OCI-LY7 (cell line): Measurements from ENCODE around the gene TMEM151A. TPM values are rescaled to one million over a fixed set of nuclear protein-coding genes. Genes with fewer than 3 reads are reported as not detected.

ENCODE experiments used
- BruUV-seq: library from RNA; stranded (reverse); fragments of 400-500 nt; replicated peaks from 2 replicates; lab custom pipeline; 2021; lab: Mats Ljungman, UMichigan
- CTCF ChIA-PET: fragments of 300-600 bp; sonication (Branson Sonifier 250); formaldehyde crosslinking; loops from one replicate; lab custom pipeline; 2022; ENCODE audit warnings: antibody characterized with exemption; ENCODE audit not compliant: unreplicated experiment; lab: Charles Lee
- POLR2A ChIA-PET: fragments of 300-600 bp; sonication (Branson Sonifier 250); formaldehyde crosslinking; loops from one replicate; lab custom pipeline; 2022; ENCODE audit warnings: antibody characterized with exemption; lab: Charles Lee
- DNase-seq: peaks from one replicate; pipeline ENCODE4 v3.0.0-alpha.2; 2015; ENCODE audit warnings: low spot score
- H2AFZ ChIP-seq: fragments of 200-600 bp; sonication (generic), shearing (Covaris generic); 2 replicates; pipeline ENCODE4 v1.6.1; 2014; ENCODE audit warnings: mild to moderate bottlenecking, antibody characterized with exemption, low read length, moderate library complexity
- H3K27ac ChIP-seq: fragments of 200-600 bp; sonication (generic); 2 replicates; pipeline ENCODE4 v1.5.1; 2014; ENCODE audit warnings: mixed run types, low read depth, mild to moderate bottlenecking, moderate library complexity, low read length, inconsistent platforms; ENCODE audit not compliant: poor library complexity, severe bottlenecking
- H3K36me3 ChIP-seq: fragments of 200-600 bp; sonication (generic); 2 replicates; pipeline ENCODE4 v1.6.1; 2014; ENCODE audit warnings: mild to moderate bottlenecking, antibody characterized with exemption, low read length, moderate library complexity, mixed read lengths; ENCODE audit not compliant: insufficient read depth
- H3K4me1 ChIP-seq: fragments of 200-600 bp; sonication (generic); 2 replicates; pipeline ENCODE4 v1.5.1; 2014; ENCODE audit warnings: mild to moderate bottlenecking, low read length; ENCODE audit not compliant: insufficient read depth, poor library complexity, severe bottlenecking
- H3K4me2 ChIP-seq: fragments of 200-600 bp; sonication (generic); 2 replicates; pipeline ENCODE4 v1.6.1; 2014; ENCODE audit warnings: mild to moderate bottlenecking, low read length
- H3K4me3 ChIP-seq: fragments of 200-600 bp; sonication (generic); 2 replicates; pipeline ENCODE4 v1.5.1; 2014; ENCODE audit warnings: mild to moderate bottlenecking, low read depth, low read length; ENCODE audit not compliant: poor library complexity, severe bottlenecking
- H3K79me2 ChIP-seq: fragments of 200-600 bp; sonication (generic); 2 replicates; pipeline ENCODE4 v1.6.1; 2016; ENCODE audit warnings: low read depth, mild to moderate bottlenecking, low read length, moderate library complexity, mixed read lengths; ENCODE audit not compliant: insufficient read depth
- H3K9me2 ChIP-seq: fragments of 200-600 bp; sonication (generic); 2 replicates; pipeline ENCODE4 v1.6.1; 2016; ENCODE audit warnings: mild to moderate bottlenecking, low read length, mixed read lengths; ENCODE audit not compliant: insufficient read depth
- H3K9me3 ChIP-seq: fragments of 200-600 bp; sonication (generic); 2 replicates; pipeline ENCODE4 v1.6.1; 2014; ENCODE audit warnings: mild to moderate bottlenecking, mixed run types, low read length, mixed read lengths
- H4K20me1 ChIP-seq: fragments of 200-600 bp; sonication (generic); 2 replicates; pipeline ENCODE4 v1.6.1; 2014; ENCODE audit warnings: mild to moderate bottlenecking, antibody characterized with exemption, low read length, moderate library complexity, mixed read lengths; ENCODE audit not compliant: insufficient read depth
- EZH2phosphoT487 ChIP-seq: fragments of 200-600 bp; sonication (generic); IDR thresholded peaks from 2 replicates; pipeline ENCODE4 v1.6.1; 2018; ENCODE audit warnings: low read depth, borderline replicate concordance, mild to moderate bottlenecking, mixed run types, antibody characterized with exemption, low read length, moderate library complexity, mixed read lengths
- intact Hi-C: fragments of 100-400 bp; cut with micrococcal nuclease; formaldehyde crosslinking; loops from one replicate; pipeline ENCODE4 v1.10.0; 2022; ENCODE audit not compliant: unreplicated experiment
- total RNA-seq, 2 experiments: library from RNA; depleted of rRNA in 1 of 2; stranded (reverse); fragments of >200 nt in 1 of 2; shearing (Covaris generic) in 1 of 2; gene quantifications; 2 replicates each; pipeline ENCODE4 v1.2.3, GENCODE V29; 2014 to 2022
- TF ChIP-seq, protein P1 (sequence below): fragments of 200-600 bp; sonication (generic); conservative IDR thresholded peaks from 2 replicates; pipeline ENCODE4 v1.5.1; 2014; ENCODE audit warnings: mild to moderate bottlenecking, antibody characterized with exemption, low read length, moderate library complexity, mixed read lengths

TMEM151A gene
- total RNA-seq, 2 experiments from 2014 or later = not detected

GRCh38 chr11:66281776-66282467 lies 9.8 kb upstream of the TMEM151A start:
- Histone ChIP-seq H3K9me2 (no peaks in the 10 kb centered on the region), H3K27ac (no peak overlapping the region), H3K9me3 (no peaks in the 10 kb centered on the region), H3K4me2 (peak overlapping the region; percentile 56), H2AFZ (no peak overlapping the region), H3K4me1 (peaks cover 43% of the 10 kb centered on the region), H4K20me1 (no peaks in the 10 kb centered on the region), H3K79me2 (no peaks in the 10 kb centered on the region), H3K36me3 (peaks cover 15% of the 10 kb centered on the region; the same call in 1 of the 2 replicates), H3K4me3 (no peak overlapping the region)
- ChIA-PET CTCF (no interaction called here), POLR2A (interaction anchor here (1.1 kb wide), 1 partner anchor 21 kb away, joined by 3 read pairs; no protein-coding TSS in a partner anchor)
- intact Hi-C loops = loop anchor here (1.0 kb wide), 2 partner anchors 13 to 60 kb away; no protein-coding TSS in a partner anchor
- no peak for DNase-seq
- no TSS peak for BruUV-seq
- no peak for TF ChIP-seq EZH2phosphoT487
- TF ChIP-seq, protein P1, sequence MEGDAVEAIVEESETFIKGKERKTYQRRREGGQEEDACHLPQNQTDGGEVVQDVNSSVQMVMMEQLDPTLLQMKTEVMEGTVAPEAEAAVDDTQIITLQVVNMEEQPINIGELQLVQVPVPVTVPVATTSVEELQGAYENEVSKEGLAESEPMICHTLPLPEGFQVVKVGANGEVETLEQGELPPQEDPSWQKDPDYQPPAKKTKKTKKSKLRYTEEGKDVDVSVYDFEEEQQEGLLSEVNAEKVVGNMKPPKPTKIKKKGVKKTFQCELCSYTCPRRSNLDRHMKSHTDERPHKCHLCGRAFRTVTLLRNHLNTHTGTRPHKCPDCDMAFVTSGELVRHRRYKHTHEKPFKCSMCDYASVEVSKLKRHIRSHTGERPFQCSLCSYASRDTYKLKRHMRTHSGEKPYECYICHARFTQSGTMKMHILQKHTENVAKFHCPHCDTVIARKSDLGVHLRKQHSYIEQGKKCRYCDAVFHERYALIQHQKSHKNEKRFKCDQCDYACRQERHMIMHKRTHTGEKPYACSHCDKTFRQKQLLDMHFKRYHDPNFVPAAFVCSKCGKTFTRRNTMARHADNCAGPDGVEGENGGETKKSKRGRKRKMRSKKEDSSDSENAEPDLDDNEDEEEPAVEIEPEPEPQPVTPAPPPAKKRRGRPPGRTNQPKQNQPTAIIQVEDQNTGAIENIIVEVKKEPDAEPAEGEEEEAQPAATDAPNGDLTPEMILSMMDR = no peak

GRCh38 chr11:66282468-66283455 lies 8.9 kb upstream of the TMEM151A start:
- peak; percentile 100 for DNase-seq
- Histone ChIP-seq H3K4me2 (peak overlapping the region; percentile 56), H3K36me3 (peaks cover 15% of the 10 kb centered on the region; the same call in 1 of the 2 replicates), H3K4me3 (no peak overlapping the region), H3K9me3 (no peaks in the 10 kb centered on the region), H3K27ac (no peak overlapping the region), H3K4me1 (peaks cover 40% of the 10 kb centered on the region), H4K20me1 (no peaks in the 10 kb centered on the region), H2AFZ (no peak overlapping the region), H3K79me2 (no peaks in the 10 kb centered on the region), H3K9me2 (no peaks in the 10 kb centered on the region)
- POLR2A ChIA-PET = interaction anchor here (1.1 kb wide), 1 partner anchor 22 kb away, joined by 3 read pairs; no protein-coding TSS in a partner anchor
- no TSS peak for BruUV-seq
- CTCF ChIA-PET = interaction anchor here (0.6 kb wide), 1 partner anchor 29 kb away, joined by 3 read pairs; no protein-coding TSS in a partner anchor
- intact Hi-C loops = loop anchor here (1.0 kb wide), 2 partner anchors 13 to 60 kb away; no protein-coding TSS in a partner anchor
- TF ChIP-seq EZH2phosphoT487 = no peak
- TF ChIP-seq, protein P1 = peak; percentile 91
